HL-60 (cell line): ENCODE data around the gene ZNF672.

Source experiments
- CTCF ChIP-seq: IDR thresholded peaks from one replicate; pipeline ENCODE4 v1.5.1; 2011; ENCODE audit warnings: low read length, control low read depth, inconsistent platforms; ENCODE audit not compliant: insufficient read depth
- GABPA ChIP-seq: IDR thresholded peaks from 2 replicates; pipeline ENCODE4 v1.6.1; 2012; ENCODE audit warnings: low read depth
- POLR2AphosphoS5 ChIP-seq: IDR thresholded peaks from 2 replicates; pipeline ENCODE4 v1.6.1; 2012; ENCODE audit warnings: low read depth
- SPI1 ChIP-seq: IDR thresholded peaks from 2 replicates; pipeline ENCODE4 v1.6.1; 2012; ENCODE audit warnings: low read depth, mild to moderate bottlenecking, borderline replicate concordance

- no peak for TF ChIP-seq SPI1
- peak; percentile 88 for TF ChIP-seq CTCF
- peak; percentile 64 for TF ChIP-seq POLR2AphosphoS5
- TF ChIP-seq GABPA, result peak; percentile 84
Observed at GRCh38 chr1:248825909-248826760, 11.9 kb upstream of the ZNF672 start, which contains the start of gene SH3BP5L.
